GM18526 (cell line): ENCODE measurements around the gene TNNC2.

Experiments
- POLR2A ChIP-seq: IDR thresholded peaks from 3 replicates; pipeline ENCODE4 v1.6.1; 2011; ENCODE audit not compliant: insufficient read length; ENCODE audit errors: extremely low read depth

TNNC2 gene

DNA sequence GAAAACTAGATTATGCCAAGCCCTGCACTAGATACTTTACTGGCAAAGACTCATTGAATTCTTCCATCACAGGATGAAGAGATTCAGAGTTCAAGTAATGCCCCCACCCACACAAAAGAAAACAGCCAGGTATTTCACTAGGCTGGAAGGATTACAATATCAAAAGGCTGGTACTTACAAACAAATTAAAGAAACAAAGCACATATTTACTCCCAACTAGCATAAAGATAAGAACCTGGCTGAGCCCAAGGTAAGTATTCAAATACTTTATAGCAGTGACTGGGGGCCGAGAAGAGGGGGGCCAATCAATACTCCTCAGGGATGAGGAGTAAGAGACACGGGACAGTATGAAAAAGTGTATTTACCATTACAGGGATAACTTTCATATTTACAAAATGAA lies 26.4 kb upstream of the TNNC2 start:
- TF ChIP-seq POLR2A = no peak

DNA sequence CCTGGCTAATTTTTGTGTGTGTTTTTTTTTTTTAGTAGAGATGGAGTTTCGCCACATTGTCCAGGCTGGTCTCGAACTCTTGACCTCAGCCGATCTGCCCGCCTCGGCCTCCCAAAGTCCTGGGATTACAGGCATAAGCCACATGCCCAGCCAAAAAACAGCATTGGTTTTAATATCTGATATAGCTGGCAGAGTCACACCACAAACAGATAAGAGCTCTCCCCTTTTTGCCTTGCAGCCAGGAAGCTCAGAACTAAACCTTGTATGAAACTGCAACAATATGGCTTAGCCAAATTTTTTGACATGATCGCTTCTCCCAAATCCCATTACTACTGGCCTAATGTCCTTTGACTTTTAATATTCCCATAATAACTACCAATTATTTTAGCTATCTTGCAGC lies 25.2 kb upstream of the TNNC2 start:
- TF ChIP-seq POLR2A = no peak

DNA sequence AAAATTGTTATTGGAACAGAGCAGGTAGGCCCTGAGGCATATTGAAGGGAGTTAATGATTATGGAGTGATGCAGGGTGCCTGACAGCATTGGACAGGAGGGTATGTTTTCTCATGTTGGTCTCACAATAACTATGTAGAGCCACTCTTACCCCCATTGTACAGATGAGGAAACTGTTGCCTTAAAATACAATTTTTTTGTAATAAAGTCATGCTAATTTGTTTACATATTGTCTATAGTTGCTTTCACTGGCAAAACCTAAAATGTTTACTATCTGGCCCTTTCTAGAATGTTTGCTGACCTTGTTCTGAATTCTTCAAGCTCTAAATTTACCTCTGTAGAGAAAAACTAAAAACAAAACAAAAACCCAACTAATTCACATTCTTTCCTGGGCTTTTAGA lies 24.4 kb upstream of the TNNC2 start:
- no peak for TF ChIP-seq POLR2A

DNA sequence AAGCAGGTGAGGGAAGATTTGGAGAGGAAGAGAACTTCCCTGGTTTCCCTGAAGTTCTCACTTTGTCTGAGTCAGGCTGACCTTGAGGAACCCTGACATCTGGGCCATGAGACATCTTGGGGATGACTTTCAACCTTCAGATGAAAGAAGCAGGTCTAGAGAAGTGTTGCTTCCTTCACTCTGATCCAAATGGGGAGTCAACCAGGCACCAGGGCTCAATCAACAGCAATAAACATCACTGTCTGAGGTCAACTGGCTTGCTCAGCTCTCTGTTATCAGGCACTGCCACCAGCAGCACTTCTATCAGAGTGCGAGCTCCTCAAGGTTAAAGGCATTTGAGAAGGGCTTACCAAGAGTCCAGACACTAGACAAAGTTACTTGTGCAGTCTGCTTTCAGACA lies 23.8 kb upstream of the TNNC2 start:
- no peak for TF ChIP-seq POLR2A

DNA sequence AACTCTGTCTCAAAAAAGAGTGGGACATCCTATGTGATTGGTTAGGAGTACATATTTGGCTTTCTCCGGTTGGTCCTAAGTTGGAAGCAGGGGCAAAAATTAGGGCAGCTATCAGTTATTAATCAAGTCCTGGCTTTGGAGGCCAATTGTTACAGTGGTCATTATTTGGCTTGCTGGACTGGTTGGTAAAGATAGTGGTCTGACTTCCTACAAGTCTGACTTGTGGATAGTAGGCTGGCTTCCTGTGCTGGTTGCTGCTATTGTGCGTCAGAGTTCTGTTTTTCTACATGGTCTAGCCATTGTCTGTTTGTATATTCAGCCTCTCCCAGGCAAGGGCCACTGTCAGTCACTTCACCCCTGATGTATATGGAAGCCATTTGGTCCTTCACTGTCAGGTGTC lies 23.1 kb upstream of the TNNC2 start:
- TF ChIP-seq POLR2A = no peak

DNA sequence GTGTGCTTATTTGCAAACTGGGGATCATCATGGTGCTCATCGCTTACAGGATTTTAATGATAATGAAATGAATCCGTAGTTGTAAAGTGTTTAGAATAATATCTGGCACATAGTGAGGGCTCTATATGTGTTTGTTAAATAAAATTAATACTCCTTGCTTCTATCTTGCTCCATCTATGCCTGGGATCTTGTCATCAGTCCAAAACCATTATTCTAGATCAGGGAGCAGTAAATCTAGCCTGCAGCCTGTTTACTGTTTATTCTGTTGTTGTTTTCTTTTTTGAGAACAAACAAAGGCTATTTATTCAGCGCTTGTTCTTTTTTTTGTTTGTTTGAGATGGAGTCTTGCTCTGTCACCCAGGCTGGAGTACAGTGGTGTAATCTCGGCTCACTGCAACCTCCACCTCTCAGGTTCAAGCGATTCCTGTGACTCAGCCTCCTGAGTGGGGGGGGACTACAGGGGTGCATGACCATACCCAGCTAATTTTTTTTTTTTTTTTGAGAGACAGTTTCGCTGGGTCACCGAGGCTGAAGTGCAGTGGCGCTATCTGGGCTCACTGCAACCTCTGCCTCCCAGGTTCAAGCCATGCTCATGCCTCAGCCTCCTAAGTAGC lies 22.0 kb upstream of the TNNC2 start:
- TF ChIP-seq POLR2A = no peak

DNA sequence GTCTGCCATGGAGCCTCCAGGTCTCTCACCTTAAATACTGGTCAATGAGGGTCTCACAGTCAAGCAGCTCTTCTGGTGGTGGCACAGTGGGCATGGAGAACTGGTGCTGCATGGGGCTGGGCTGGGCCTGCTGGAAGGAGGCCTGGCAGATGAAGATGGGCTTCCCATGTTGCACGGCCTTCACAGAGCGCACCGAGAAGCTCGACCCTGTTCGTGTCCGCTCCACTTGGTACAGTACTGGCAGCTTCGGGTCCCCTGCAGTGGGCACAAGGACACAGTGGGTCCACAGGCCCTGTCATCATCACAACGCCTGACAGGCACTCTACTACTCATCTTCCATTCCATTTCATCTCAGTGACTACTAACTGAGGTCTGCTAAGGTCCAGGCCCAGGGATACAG lies 21.3 kb upstream of the TNNC2 start:
- TF ChIP-seq POLR2A = no peak

DNA sequence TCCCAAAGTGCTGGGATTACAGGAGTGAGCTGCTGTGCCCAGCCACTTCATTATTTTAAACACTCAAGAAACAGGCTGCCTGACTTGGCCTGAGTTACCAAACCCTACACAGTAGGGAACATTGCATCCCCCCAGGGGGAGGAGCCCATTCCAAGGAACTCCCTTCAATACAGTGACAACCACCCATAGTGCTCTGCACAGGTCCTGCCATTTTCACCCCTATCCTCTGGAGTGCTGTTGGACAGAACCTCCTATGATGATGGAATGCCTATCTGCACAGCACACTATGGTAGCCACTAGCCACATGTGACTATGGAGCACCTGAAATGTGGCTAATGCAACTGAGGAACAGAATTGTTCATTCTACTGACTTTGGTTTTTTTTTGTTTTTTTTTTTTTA lies 18.3 kb upstream of the TNNC2 start:
- TF ChIP-seq POLR2A = no peak

DNA sequence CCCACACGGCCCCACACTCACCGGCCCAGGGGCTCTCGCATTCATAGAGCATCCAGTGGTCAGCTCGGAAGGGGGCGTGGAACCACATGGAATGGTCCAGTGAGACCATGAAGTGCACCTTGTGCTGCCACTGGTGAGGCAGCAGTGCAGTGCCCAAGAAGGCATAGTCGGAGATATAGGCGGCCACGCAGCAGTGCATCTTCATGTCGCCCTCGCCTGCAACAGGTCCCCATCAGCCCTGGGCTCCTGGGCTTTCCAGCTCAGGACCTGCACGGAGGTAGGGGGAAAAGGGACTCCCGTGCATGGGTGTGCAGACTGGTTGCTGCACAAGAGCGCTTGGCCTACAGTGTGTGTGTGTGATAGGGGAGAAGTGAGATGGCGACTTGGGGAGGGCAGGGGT lies 16.4 kb upstream of the TNNC2 start:
- TF ChIP-seq POLR2A = no peak

DNA sequence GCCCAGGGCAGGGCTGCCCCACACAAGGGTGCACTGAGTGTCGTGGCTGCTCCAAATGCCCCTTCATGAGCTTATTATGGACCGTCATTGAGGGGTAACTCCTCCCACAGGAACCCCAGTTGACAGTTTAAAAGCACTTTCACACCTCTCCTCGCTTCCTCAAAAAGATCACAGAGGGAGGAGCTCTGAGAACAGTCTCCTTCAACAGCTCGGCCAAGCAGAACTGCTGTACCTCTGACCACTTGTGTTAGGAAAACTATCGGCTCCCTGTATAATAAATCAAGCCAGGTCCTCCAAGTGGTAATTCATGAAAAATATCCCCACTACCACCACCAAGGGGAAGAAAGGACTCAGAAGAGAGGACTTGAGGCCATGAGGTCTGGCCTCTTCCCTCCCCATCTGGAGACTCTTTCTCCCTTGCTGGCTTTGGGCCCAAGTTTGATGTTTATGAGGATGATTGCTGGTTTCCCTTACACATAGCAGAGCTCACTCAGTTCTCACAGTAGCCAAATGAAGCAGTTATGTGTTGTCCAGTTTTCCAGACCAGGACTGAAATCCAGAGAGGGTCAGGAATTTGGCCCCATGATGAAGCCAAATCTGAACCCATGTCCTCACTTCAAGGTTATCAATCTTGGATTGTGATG lies 15.2 kb upstream of the TNNC2 start:
- no peak for TF ChIP-seq POLR2A

DNA sequence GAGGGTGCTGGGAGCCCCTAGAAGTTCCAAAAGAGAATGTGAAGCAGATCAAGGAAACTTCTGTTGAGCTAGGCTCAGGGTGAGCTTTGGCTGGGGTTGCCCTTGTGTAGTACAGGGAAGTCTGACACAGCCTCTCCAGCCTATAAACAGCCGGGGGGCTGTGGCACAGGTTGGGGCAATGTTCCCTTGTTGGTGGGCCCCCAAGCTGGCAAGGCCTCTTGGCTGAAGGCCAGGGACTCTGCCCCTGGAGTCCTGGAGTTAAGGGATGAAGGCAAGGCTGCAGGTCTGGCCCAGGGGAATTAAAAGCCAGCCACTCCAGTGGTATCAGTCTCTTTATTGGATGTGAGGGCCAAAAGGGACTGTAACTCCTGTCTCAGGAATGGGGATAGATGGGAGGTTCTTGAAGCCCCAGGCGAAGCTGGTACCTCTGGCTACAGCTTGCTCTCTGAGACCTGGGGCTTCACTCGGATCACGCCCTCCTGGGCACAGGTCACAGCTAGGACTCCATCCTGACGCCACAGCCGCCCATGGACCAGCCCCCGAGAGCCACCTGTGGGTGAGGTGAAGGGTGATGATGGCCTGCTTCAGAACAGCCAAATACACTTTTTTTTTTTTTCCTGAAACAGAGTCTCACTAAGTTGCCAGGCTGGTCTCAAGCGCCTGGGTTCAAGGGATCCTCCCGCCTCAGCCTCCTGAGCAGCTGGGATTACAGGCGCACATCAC lies 14.5 kb upstream of the TNNC2 start:
- TF ChIP-seq POLR2A = no peak

DNA sequence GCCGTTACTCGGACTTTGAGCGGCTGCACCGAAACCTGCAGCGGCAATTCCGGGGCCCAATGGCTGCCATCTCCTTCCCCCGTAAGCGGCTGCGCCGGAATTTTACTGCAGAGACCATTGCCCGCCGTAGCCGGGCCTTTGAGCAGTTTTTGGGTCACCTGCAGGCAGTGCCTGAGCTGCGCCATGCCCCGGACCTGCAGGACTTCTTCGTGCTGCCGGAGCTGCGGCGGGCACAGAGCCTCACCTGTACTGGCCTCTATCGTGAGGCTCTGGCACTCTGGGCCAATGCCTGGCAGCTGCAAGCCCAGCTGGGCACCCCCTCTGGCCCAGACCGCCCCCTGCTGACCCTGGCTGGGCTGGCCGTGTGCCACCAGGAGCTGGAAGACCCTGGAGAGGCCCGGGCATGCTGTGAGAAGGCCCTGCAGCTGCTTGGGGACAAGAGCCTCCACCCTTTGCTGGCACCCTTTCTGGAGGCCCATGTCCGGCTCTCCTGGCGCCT lies 13.6 kb upstream of the TNNC2 start:
- TF ChIP-seq POLR2A = no peak

DNA sequence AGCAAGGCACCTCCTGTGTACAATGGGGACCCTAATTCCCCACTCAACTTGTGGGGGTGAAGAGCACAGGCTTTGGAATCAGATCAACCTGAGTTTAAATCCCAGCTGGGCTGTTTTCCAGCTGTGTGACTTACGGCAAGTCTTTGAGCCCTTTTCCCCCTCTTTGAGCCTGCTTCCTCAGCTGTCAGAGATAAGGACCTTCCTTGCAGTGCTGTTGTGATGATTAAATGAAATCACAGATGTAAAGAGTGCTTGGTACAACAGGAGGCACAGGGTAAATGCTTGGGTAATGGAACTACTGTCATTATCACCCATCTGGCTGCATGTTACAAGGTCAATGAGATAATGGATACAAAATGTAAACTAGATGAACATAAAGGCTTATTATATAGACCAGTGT lies 9.7 kb upstream of the TNNC2 start:
- TF ChIP-seq POLR2A = no peak

DNA sequence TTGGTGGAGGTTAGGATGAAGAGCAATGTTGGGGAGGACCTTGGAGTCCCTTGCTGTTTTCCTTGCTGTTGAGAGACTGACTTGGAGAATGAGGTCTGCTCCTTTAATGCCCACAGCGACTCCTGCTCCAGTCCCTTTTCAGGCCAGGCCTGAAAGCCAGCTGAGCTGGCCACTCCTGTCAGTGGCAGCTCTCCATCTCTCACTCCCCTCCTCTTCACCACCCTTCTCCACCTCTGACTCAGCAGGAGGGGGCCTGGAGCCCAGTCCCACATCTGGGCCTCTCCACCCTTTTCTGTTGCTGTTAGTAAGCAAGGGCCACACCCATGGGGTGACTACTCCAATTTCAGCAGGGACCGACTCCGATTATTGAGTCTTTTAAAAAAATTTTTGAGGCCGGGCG lies 8.7 kb upstream of the TNNC2 start:
- no peak for TF ChIP-seq POLR2A

DNA sequence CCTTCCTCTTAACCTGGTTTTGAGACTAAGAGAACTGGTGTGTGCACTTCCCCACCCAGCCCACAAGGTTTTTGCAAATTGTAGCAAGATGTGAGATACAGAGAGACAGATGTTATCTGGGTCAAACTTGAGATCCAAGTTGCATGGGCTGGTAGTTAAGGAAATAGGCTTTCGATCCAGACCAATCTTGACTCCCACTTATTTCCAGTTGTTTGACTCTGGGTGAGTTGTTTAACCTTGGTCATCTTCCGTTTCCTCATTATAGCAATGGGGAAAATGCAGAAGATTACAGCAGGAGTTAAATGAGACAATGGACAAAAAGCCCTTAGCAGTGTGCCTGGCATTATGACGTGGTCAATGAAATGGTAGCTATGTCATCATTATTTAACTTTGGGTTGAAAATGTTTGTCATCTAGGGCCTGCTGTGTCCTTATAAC lies 8.2 kb upstream of the TNNC2 start:
- TF ChIP-seq POLR2A = no peak

DNA sequence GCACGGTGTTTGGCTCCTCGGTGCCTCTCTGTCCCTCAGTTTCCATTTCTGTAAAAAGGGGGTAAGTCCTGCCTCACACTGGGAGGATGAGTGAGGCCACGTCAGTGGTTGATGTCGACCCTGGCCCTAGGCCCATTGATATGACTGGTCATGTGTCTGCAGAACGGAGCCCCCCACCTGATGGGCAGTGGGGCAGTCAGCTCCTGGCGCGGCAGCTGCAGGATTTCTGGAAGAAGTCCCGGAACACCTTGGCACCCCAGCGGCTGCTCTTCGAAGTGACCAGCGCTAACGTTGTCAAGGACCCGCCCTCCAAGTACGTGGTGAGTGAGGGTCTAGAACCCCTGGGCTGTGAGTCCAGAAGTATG lies 7.7 kb upstream of the TNNC2 start:
- no peak for TF ChIP-seq POLR2A

DNA sequence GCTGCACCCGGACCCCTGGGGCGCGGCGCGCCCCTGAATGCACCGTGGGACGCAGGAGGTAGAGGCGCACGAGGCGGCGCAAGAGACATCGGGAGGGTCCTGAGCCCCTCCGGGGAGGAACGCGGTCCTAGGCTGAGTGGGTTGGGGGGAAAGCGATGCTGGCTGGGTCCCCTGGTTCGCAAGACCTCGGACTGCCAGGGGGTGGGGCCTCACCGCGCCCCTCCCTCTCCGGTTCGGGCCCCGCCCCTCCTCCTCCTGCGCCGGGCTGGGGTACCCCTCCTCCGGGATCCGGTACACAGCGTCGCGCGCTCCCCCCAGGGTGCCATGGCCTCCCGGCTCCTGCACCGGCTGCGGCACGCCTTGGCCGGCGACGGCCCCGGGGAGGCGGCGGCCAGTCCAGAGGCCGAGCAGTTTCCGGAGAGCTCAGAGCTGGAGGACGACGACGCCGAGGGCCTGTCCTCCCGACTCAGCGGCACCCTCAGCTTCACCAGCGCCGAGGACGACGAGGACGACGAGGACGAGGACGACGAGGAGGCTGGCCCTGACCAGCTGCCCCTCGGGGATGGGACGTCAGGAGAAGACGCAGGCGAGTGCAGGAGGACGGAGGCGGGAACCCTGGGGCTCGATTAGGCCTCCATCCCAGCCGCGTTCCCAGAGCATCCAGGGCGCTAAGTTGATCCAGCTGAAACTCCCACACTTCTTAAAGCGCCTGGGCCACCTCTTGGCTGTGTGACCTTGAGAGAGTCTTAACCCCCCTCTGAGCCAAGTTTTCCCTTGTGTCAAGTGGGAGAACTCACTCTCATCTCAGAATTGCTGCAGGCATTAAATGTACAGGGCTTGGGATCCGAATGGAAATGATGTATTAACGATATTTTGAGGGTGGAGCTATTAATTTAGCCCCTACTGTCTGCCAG lies 7.0 kb upstream of the TNNC2 start:
- no peak for TF ChIP-seq POLR2A
